ENCODE results near the gene FBXO9. TPM values are rescaled to one million over a fixed set of nuclear protein-coding genes. Genes with fewer than 3 reads are reported as not detected.
"Not testable (repeated sequence)": the region's sequence is repeated elsewhere in the genome, so short reads cannot be mapped to it uniquely, and the experiment has no call there.

The FBXO9 gene
- total RNA-seq, 2 donors from 2014 or later, result 49.7 to 57.9 TPM

GRCh38 chr6:53055873-53056272 is 9.3 kb upstream of the FBXO9 start:
- Histone ChIP-seq H3K9me3 (no peaks in the 10 kb centered on the region), H3K27me3 (no peaks in the 10 kb centered on the region), H3K9ac (ENCODE audit: low read depth in 2 of 2, low read length in 2 of 2) (no peak overlapping the region), H3K36me3 (no peaks in the 10 kb centered on the region), H3K4me1 (peaks cover 4% of the 10 kb centered on the region), H3K27ac (no peak overlapping the region), H3K4me3 (no peak overlapping the region)
- no peak for TF ChIP-seq CTCF (IDR thresholded peaks at IDR 0.05)
- intact Hi-C loops (cut with DNase I), result loop anchor here (5.0 kb wide), 1 partner anchor 54 kb away; no protein-coding TSS in a partner anchor
- no peak for DNase-seq

- no peak for DNase-seq
- Histone ChIP-seq H3K27ac (no peak overlapping the region), H3K4me3 (no peak overlapping the region), H3K4me1 (peaks cover 4% of the 10 kb centered on the region), H3K36me3 (no peaks in the 10 kb centered on the region), H3K9me3 (no peaks in the 10 kb centered on the region), H3K27me3 (no peaks in the 10 kb centered on the region), H3K9ac (ENCODE audit: low read depth in 2 of 2, low read length in 2 of 2) (no peak overlapping the region)
- TF ChIP-seq CTCF (IDR thresholded peaks at IDR 0.05), result no peak
- intact Hi-C loops (cut with DNase I), result loop anchor here (5.0 kb wide), 1 partner anchor 54 kb away; no protein-coding TSS in a partner anchor
Measured at GRCh38 chr6:53056273-53056672, 8.9 kb upstream of the FBXO9 start.

- no peak for DNase-seq
- H3K9ac ChIP-seq (ENCODE audit: low read depth in 2 of 2, low read length in 2 of 2), result peak overlapping the region in 1 of 2 donors; percentile 29
- peaks cover 4% of the 10 kb centered on the region for H3K4me1 ChIP-seq
- no peak overlapping the region for H3K4me3 ChIP-seq
- H3K9me3 ChIP-seq, result no peaks in the 10 kb centered on the region
- no peaks in the 10 kb centered on the region for H3K27me3 ChIP-seq
- intact Hi-C loops (cut with DNase I), result loop anchor here (5.0 kb wide), 1 partner anchor 56 kb away; no protein-coding TSS in a partner anchor
- TF ChIP-seq CTCF (IDR thresholded peaks at IDR 0.05), result no peak
- no peaks in the 10 kb centered on the region for H3K36me3 ChIP-seq
- no peak overlapping the region for H3K27ac ChIP-seq
Measured at GRCh38 chr6:53058388-53059195, 6.6 kb upstream of the FBXO9 start.

- TF ChIP-seq CTCF (IDR thresholded peaks at IDR 0.05), result no peak
- intact Hi-C loops (cut with DNase I), result loop anchor here (5.0 kb wide), 1 partner anchor 58 kb away; no protein-coding TSS in a partner anchor
- no peak for DNase-seq
Measured at GRCh38 chr6:53059648-53060589, 5.3 kb upstream of the FBXO9 start.

GRCh38 chr6:53062169-53062539 is 3.0 kb upstream of the FBXO9 start:
- no peak for TF ChIP-seq CTCF (IDR thresholded peaks at IDR 0.05)
- H3K4me1 ChIP-seq, result peaks cover 10% of the 10 kb centered on the region
- peak overlapping the region; percentile 97 for H3K27ac ChIP-seq
- no peaks in the 10 kb centered on the region for H3K9me3 ChIP-seq
- peak overlapping the region; percentile 54 to 93 for H3K9ac ChIP-seq (ENCODE audit: low read depth in 2 of 2, low read length in 2 of 2)
- no peaks in the 10 kb centered on the region for H3K36me3 ChIP-seq
- peak overlapping the region; percentile 85 for H3K4me3 ChIP-seq
- H3K27me3 ChIP-seq, result no peaks in the 10 kb centered on the region
- no peak for DNase-seq
- intact Hi-C loops (cut with DNase I), result no loop called here

More at GRCh38 chr6:53059648-53060589, 5.3 kb upstream of the FBXO9 start:
- peak overlapping the region in 1 of 2 donors; percentile 93 for H3K9ac ChIP-seq (ENCODE audit: low read depth in 2 of 2, low read length in 2 of 2)
- peaks cover 4% of the 10 kb centered on the region for H3K4me1 ChIP-seq
- H3K4me3 ChIP-seq, result peak overlapping the region; percentile 85
- no peak overlapping the region for H3K27ac ChIP-seq
- no peaks in the 10 kb centered on the region for H3K9me3 ChIP-seq
- no peaks in the 10 kb centered on the region for H3K27me3 ChIP-seq
- no peaks in the 10 kb centered on the region for H3K36me3 ChIP-seq

GRCh38 chr6:53064255-53064654 is 949 bp upstream of the FBXO9 start:
- H3K36me3 ChIP-seq; H3K4me1 ChIP-seq; H3K4me3 ChIP-seq; intact Hi-C loops (cut with DNase I); H3K9me3 ChIP-seq; DNase-seq; H3K27me3 ChIP-seq: not testable (repeated sequence)
- peak overlapping the region in 1 of 2 donors; percentile 95 for H3K9ac ChIP-seq (ENCODE audit: low read depth in 2 of 2, low read length in 2 of 2)
- peak overlapping the region; percentile 92 for H3K27ac ChIP-seq

Measured in colonic mucosa (tissue), 4 donors.